Activated effector memory CD4-positive, alpha-beta T cell treated with anti-CD3 and anti-CD28 coated beads, Interleukin-2, amount 50 U/mL, for 16 hours (primary cell): Measurements from ENCODE around the gene DEPDC5.

Experiments used
- DNase-seq: peaks from one replicate; pipeline ENCODE4 v3.0.0-alpha.2; 2020

DEPDC5 gene

GRCh38 chr22:31954535-31955523 lies 201.0 kb downstream of the DEPDC5 start:
- no peak for DNase-seq

- peak; percentile 69 for DNase-seq
Observed at GRCh38 chr22:31956360-31956759, 202.5 kb downstream of the DEPDC5 start.
